GM23248 (cell line): Measurements from ENCODE around the gene CTDP1.

Experiments used
- EZH2 ChIP-seq: fragments of 200-600 bp; sonication (generic); IDR thresholded peaks from 2 replicates; pipeline ENCODE4 v1.6.1; 2018; ENCODE audit warnings: antibody characterized with exemption, mild to moderate bottlenecking; ENCODE audit not compliant: insufficient read depth, poor library complexity, severe bottlenecking
- EZH2phosphoT487 ChIP-seq: fragments of 200-600 bp; sonication (generic); IDR thresholded peaks from 2 replicates; pipeline ENCODE4 v1.6.1; 2018; ENCODE audit warnings: antibody characterized with exemption, moderate library complexity, mild to moderate bottlenecking, low read depth; ENCODE audit not compliant: insufficient read depth

GRCh38 chr18:79733135-79733701, 53.6 kb downstream of the CTDP1 start:
- no peak for TF ChIP-seq EZH2
- no peak for TF ChIP-seq EZH2phosphoT487
